SU-DHL-6 (cell line): ENCODE data around the gene SERBP1.

Experiments
- CTCF ChIP-seq: fragments of 200-600 bp; sonication (generic); IDR thresholded peaks from one replicate; pipeline ENCODE4 v1.5.1; 2017; ENCODE audit warnings: antibody characterized with exemption, mild to moderate bottlenecking, low read length, moderate library complexity; ENCODE audit not compliant: insufficient read depth, poor library complexity, severe bottlenecking
- EZH2phosphoT487 ChIP-seq: fragments of 200-600 bp; sonication (generic), shearing (Covaris generic); conservative IDR thresholded peaks from 2 replicates; pipeline ENCODE4 v1.6.1; 2018; ENCODE audit warnings: mild to moderate bottlenecking, antibody characterized with exemption, low read length, moderate library complexity, mixed read lengths

GRCh38 chr1:67372898-67373297 is 57.3 kb downstream of the SERBP1 start:
- no peak for TF ChIP-seq CTCF
- TF ChIP-seq EZH2phosphoT487, result no peak
